Measurements from ENCODE around the gene SUSD3.

SUSD3 gene

DNA sequence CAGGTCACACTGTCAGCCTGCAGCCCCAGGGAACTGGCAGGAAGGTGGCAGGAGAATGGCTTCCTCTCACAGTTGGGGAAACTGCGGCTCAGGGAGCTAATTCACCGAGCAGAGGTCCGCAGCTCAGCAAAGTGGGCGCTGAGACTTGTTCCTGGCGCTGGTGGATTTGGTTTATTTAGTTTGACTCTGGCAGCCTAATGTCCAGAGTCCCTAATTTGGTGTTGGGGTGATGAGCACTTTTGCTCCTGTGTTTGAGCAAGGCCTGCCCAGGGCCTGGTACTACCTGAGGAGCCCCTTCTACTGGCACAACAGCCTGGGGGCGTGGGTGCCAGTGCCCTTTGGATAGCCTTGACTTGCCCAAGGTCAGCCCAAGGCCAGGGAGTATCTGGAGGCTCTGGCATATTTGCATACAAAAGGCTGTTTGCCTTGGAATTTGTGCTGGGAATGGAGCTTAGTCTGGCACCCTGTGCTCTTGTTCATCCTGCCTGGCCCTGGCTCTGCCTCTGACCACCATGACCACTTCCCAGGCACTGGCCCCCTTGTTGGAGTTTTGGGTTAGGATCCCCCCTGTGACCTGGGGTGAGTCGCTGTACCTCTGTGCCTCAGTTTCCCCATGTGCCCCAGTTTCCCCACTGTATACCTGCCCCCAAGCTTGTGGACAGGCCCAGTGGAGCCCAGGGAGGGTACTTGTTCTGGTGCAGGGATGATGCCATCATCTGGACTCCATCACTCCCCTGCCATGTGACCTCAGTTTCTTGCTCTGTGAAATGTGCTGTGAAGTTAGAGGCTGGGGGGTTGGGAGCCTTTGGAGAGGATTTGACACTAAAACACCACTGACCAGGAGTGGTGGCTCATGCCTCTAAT is 1.4 kb downstream of the SUSD3 start:
- no peak for ATAC-seq (ENCODE audit: low read depth)
- TF ChIP-seq, protein P1, sequence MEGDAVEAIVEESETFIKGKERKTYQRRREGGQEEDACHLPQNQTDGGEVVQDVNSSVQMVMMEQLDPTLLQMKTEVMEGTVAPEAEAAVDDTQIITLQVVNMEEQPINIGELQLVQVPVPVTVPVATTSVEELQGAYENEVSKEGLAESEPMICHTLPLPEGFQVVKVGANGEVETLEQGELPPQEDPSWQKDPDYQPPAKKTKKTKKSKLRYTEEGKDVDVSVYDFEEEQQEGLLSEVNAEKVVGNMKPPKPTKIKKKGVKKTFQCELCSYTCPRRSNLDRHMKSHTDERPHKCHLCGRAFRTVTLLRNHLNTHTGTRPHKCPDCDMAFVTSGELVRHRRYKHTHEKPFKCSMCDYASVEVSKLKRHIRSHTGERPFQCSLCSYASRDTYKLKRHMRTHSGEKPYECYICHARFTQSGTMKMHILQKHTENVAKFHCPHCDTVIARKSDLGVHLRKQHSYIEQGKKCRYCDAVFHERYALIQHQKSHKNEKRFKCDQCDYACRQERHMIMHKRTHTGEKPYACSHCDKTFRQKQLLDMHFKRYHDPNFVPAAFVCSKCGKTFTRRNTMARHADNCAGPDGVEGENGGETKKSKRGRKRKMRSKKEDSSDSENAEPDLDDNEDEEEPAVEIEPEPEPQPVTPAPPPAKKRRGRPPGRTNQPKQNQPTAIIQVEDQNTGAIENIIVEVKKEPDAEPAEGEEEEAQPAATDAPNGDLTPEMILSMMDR (IDR thresholded peaks at IDR 0.05; ENCODE audit: poor library complexity, severe bottlenecking) = no peak
- H3K4me3 ChIP-seq (ENCODE audit: severe bottlenecking) = no peak overlapping the region
- no peaks in the 10 kb centered on the region for H3K27me3 ChIP-seq (ENCODE audit: insufficient read depth, poor library complexity, severe bottlenecking)
- no peaks in the 10 kb centered on the region for H3K9me3 ChIP-seq (ENCODE audit: severe bottlenecking)
- DNase-seq (ENCODE audit: low spot score) = peak; percentile 28
- H3K4me1 ChIP-seq (ENCODE audit: insufficient read depth, poor library complexity, severe bottlenecking) = no peaks in the 10 kb centered on the region
- no peak overlapping the region for H3K27ac ChIP-seq (ENCODE audit: poor library complexity, severe bottlenecking)
- H3K36me3 ChIP-seq (ENCODE audit: low read depth) = no peaks in the 10 kb centered on the region

DNA sequence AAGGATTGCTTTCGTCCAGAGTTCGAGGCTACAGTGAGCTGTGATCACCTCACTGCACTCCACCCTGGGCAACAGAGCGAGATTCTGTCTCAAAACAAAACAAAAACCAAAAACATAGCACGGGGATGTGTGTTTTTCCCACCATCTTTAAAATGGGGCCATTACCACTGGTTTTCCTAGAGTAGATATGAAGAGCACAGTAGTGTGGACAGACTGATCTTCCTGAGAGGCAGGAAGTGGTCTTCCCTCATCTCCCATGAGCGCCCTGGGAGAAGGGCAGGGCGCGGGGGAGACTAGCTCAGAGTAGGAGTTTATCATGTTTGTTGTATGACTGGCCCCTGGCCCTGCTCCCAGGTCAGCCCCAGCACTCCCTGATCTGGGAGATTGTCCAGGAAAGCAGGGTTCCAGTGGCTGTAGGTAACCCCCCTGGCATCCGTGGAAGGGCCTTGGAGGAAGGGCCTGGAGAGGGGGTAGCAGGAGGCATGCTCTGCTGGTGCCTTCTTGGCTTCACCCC is 2.3 kb downstream of the SUSD3 start:
- Histone ChIP-seq H3K27me3 (ENCODE audit: insufficient read depth, poor library complexity, severe bottlenecking) (no peaks in the 10 kb centered on the region), H3K4me1 (ENCODE audit: insufficient read depth, poor library complexity, severe bottlenecking) (no peaks in the 10 kb centered on the region), H3K36me3 (ENCODE audit: low read depth) (no peaks in the 10 kb centered on the region), H3K4me3 (ENCODE audit: severe bottlenecking) (no peak overlapping the region), H3K27ac (ENCODE audit: poor library complexity, severe bottlenecking) (no peak overlapping the region), H3K9me3 (ENCODE audit: severe bottlenecking) (no peaks in the 10 kb centered on the region)
- TF ChIP-seq, protein P1 (IDR thresholded peaks at IDR 0.05; ENCODE audit: poor library complexity, severe bottlenecking) = no peak
- ATAC-seq (ENCODE audit: low read depth) (peak; percentile 50), DNase-seq (ENCODE audit: low spot score) (no peak)

GRCh38 chr9:93061260-93061751 is 2.8 kb downstream of the SUSD3 start:
- Histone ChIP-seq H3K27ac (ENCODE audit: poor library complexity, severe bottlenecking) (no peak overlapping the region), H3K36me3 (ENCODE audit: low read depth) (no peaks in the 10 kb centered on the region), H3K9me3 (ENCODE audit: severe bottlenecking) (no peaks in the 10 kb centered on the region), H3K4me1 (ENCODE audit: insufficient read depth, poor library complexity, severe bottlenecking) (no peaks in the 10 kb centered on the region), H3K4me3 (ENCODE audit: severe bottlenecking) (no peak overlapping the region), H3K27me3 (ENCODE audit: insufficient read depth, poor library complexity, severe bottlenecking) (no peaks in the 10 kb centered on the region)
- DNase-seq (ENCODE audit: low spot score) = no peak
- TF ChIP-seq, protein P1 (IDR thresholded peaks at IDR 0.05; ENCODE audit: poor library complexity, severe bottlenecking) = no peak
- ATAC-seq (ENCODE audit: low read depth) = no peak

GRCh38 chr9:93061791-93062763 is 3.6 kb downstream of the SUSD3 start:
- no peak overlapping the region for H3K27ac ChIP-seq (ENCODE audit: poor library complexity, severe bottlenecking)
- H3K27me3 ChIP-seq (ENCODE audit: insufficient read depth, poor library complexity, severe bottlenecking) = no peaks in the 10 kb centered on the region
- TF ChIP-seq, protein P1 (IDR thresholded peaks at IDR 0.05; ENCODE audit: poor library complexity, severe bottlenecking) = no peak
- no peaks in the 10 kb centered on the region for H3K4me1 ChIP-seq (ENCODE audit: insufficient read depth, poor library complexity, severe bottlenecking)
- H3K4me3 ChIP-seq (ENCODE audit: severe bottlenecking) = no peak overlapping the region
- no peaks in the 10 kb centered on the region for H3K9me3 ChIP-seq (ENCODE audit: severe bottlenecking)
- no peaks in the 10 kb centered on the region for H3K36me3 ChIP-seq (ENCODE audit: low read depth)
- DNase-seq (ENCODE audit: low spot score) = no peak
- ATAC-seq (ENCODE audit: low read depth) = no peak

Data from RWPE2 (cell line).